ENCODE results near the gene OR6Q1. TPM values are rescaled to one million over a fixed set of nuclear protein-coding genes. Genes with fewer than 3 reads are reported as not detected.

OR6Q1 gene
- total and polyA plus RNA-seq, 4 donors, result not detected

- 79 to 83% methylated on average over 3 of the region's 3 CpGs for WGBS, 2 donors
- H3K27me3 ChIP-seq (ENCODE audit: control insufficient read depth in 3 of 3, insufficient read depth in 3 of 3, low read length in 2 of 3), result no peaks in the 10 kb centered on the region
- DNase-seq, result no peak
These were observed 26.7 kb downstream of the OR6Q1 start for GRCh38 chr11:58057481-58057880.

GRCh38 chr11:58058276-58059006, 27.7 kb downstream of the OR6Q1 start:
- DNase-seq (peak; percentile 43 to 69 (median 68)), ATAC-seq (ENCODE audit: insufficient read depth, low FRiP score) (no peak)
- Histone ChIP-seq H3K9ac (ENCODE audit: insufficient read depth in 1 of 2, low read length in 2 of 2) (no peak overlapping the region), H3K36me3 (ENCODE audit: control insufficient read depth in 4 of 4, insufficient read depth in 4 of 4, low read length in 4 of 4) (no peaks in the 10 kb centered on the region), H3K4me1 (ENCODE audit: control insufficient read depth in 5 of 5, insufficient read depth in 5 of 5, low read length in 5 of 5) (peaks cover 0 to 10% (median 6%) of the 10 kb centered on the region in 5 donors), H3K27ac (ENCODE audit: low read depth in 1 of 2, low read length in 1 of 2) (peak overlapping the region in 1 of 2 donors; percentile 15), H3K9me3 (ENCODE audit: control insufficient read depth in 4 of 4, insufficient read depth in 3 of 4, low read length in 3 of 4) (no peaks in the 10 kb centered on the region), H3K27me3 (ENCODE audit: control insufficient read depth in 3 of 3, insufficient read depth in 3 of 3, low read length in 2 of 3) (no peaks in the 10 kb centered on the region), H3K4me3 (no peak overlapping the region)
- 60 to 65% methylated on average over 13 of the region's 13 CpGs for WGBS, 2 donors
- TF ChIP-seq CTCF (IDR thresholded peaks at IDR 0.05; ENCODE audit: control extremely low read depth, extremely low read depth), result no peak

More at GRCh38 chr11:58057481-58057880, 26.7 kb downstream of the OR6Q1 start:
- Histone ChIP-seq H3K9ac (ENCODE audit: insufficient read depth in 1 of 2, low read length in 2 of 2) (no peak overlapping the region), H3K36me3 (ENCODE audit: control insufficient read depth in 4 of 4, insufficient read depth in 4 of 4, low read length in 4 of 4) (no peaks in the 10 kb centered on the region), H3K27ac (ENCODE audit: low read depth in 1 of 2, low read length in 1 of 2) (no peak overlapping the region), H3K4me3 (no peak overlapping the region), H3K9me3 (ENCODE audit: control insufficient read depth in 4 of 4, insufficient read depth in 3 of 4, low read length in 3 of 4) (no peaks in the 10 kb centered on the region), H3K4me1 (ENCODE audit: control insufficient read depth in 5 of 5, insufficient read depth in 5 of 5, low read length in 5 of 5) (peaks cover 0 to 10% (median 6%) of the 10 kb centered on the region in 5 donors)
- ATAC-seq (ENCODE audit: insufficient read depth, low FRiP score), result no peak
- no peak for TF ChIP-seq CTCF (IDR thresholded peaks at IDR 0.05; ENCODE audit: control extremely low read depth, extremely low read depth)

- H3K36me3 ChIP-seq (ENCODE audit: control insufficient read depth in 4 of 4, insufficient read depth in 4 of 4, low read length in 4 of 4), result no peaks in the 10 kb centered on the region
- H3K4me1 ChIP-seq (ENCODE audit: control insufficient read depth in 5 of 5, insufficient read depth in 5 of 5, low read length in 5 of 5), result peaks cover 0 to 10% (median 6%) of the 10 kb centered on the region in 5 donors
- no peak overlapping the region for H3K4me3 ChIP-seq
- H3K9me3 ChIP-seq (ENCODE audit: control insufficient read depth in 4 of 4, insufficient read depth in 3 of 4, low read length in 3 of 4), result no peaks in the 10 kb centered on the region
- no peaks in the 10 kb centered on the region for H3K27me3 ChIP-seq (ENCODE audit: control insufficient read depth in 3 of 3, insufficient read depth in 3 of 3, low read length in 2 of 3)
- no peak overlapping the region for H3K27ac ChIP-seq (ENCODE audit: low read depth in 1 of 2, low read length in 1 of 2)
- ATAC-seq (ENCODE audit: insufficient read depth, low FRiP score), result peak; percentile 25
- WGBS, 2 donors, result 49 to 62% methylated on average over 4 of the region's 4 CpGs
- DNase-seq, result peak; percentile 16 to 63 (median 41)
- TF ChIP-seq CTCF (IDR thresholded peaks at IDR 0.05; ENCODE audit: control extremely low read depth, extremely low read depth), result no peak
- H3K9ac ChIP-seq (ENCODE audit: insufficient read depth in 1 of 2, low read length in 2 of 2), result no peak overlapping the region
These were observed 28.2 kb downstream of the OR6Q1 start for GRCh38 chr11:58059007-58059350.
